Kasumi-1 (cell line): ENCODE data around the gene LDHD.
"Not testable (repeated sequence)": the region's sequence is repeated elsewhere in the genome, so short reads cannot be mapped to it uniquely, and the experiment has no call there.

Source experiments
- DNase-seq, 2 experiments: peaks; one replicate each; lab custom pipeline; 2025; lab: John Stamatoyannopoulos, UW

LDHD gene

DNA sequence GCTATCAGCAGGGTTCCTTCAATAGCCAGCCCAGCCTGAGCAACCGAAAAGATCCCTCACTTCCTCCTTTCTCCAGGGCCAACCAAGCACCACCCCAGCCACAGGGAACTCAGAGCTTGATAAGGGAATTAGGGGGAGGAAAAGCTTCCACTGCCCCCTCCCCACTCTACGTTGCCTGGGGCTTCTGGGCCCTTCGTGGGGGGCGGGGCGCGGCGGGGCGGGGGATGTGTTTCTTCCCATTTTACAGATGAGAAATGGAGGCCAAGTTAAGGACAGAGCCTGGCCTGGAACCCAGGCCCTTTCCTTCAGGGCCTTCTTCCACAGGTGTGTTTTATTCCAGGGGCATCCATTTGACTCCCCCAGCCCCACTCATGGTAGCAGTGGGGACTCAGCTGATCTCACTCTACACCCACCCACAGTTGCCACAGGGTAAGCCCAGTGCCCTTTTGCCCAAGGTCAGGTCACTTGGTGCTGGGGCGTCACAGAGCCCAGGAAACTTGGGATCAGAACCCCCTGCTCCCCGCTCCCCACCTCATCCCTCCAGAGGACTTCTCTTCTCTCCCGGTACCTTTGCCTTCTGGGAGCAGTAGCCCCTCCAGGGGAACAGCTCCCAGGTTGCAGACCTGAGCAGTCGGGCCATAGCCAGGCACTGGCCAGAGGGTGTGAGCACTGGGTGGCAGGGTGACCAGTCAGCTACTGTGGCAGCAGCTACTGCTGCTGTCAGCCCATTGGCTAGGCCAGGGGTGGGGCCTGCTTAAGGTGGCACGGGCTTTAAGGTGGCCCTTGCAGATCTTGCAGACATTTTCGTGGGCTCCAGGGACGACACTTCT is at the start of gene LDHD:
Gene LDHD, minus strand, starts transcription at position 700 of the 830 bp plus-strand sequence. Its CDS starts 60 bp downstream, at position 640.
- DNase-seq: peak; percentile 74 to 82

DNA sequence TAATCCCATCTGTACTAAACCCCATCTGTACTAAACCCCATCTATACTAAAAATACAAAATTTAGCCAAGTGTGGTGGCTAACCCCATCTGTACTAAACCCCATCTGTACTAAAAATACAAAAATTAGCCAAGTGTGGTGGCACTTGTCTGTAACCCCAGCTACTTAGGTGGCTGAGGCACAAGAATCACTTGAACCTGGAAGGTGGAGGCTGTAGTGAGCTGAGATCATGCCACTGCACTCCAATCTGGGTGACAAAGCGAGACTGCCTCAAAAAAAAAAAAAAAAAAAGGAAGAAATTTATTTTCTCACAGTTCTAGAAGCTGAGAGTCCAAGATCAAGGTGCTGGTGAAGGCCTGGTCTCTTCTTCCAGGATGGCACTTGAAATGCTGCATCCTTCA is 43.8 kb upstream of the LDHD start:
- DNase-seq: no peak

DNA sequence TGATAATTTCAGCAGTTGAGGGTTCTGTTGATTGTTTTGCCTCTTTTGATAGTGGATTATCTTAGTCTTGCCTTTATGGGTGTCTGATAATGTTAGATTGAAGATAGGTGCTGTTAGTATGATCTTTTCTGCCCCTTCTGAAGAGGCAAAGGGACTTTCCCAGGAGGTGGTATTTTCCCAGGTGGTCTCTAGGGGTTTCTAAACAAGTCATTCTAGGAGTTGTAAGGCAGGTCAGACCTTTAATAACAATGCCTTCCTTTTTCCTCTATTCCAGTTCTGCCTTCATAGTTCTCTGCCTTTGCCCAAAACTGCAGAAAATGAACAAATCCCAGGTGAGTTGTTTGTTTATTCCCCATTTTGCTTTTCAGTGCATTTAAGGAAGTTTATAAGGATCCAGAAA is 36.1 kb upstream of the LDHD start:
- no peak for DNase-seq

DNA sequence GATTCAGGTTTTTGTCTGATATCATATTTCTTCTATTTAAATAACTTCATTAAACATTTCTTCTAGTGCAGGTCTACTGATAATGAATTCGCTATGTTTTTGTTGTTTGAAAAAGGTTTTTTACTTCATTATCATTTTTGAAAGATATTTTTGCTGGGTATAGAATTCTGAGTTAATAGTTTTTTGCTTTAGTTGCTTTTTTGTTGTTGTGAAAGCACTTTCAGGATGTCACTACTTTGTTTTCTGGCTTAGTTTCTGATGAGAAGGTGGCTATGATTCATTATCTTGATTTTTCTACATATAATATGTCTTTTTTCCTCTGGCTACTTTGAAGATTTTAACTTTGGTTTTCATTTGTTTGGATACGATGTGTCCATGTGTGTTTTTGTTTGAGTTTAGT is 35.2 kb upstream of the LDHD start:
- DNase-seq: no peak

DNA sequence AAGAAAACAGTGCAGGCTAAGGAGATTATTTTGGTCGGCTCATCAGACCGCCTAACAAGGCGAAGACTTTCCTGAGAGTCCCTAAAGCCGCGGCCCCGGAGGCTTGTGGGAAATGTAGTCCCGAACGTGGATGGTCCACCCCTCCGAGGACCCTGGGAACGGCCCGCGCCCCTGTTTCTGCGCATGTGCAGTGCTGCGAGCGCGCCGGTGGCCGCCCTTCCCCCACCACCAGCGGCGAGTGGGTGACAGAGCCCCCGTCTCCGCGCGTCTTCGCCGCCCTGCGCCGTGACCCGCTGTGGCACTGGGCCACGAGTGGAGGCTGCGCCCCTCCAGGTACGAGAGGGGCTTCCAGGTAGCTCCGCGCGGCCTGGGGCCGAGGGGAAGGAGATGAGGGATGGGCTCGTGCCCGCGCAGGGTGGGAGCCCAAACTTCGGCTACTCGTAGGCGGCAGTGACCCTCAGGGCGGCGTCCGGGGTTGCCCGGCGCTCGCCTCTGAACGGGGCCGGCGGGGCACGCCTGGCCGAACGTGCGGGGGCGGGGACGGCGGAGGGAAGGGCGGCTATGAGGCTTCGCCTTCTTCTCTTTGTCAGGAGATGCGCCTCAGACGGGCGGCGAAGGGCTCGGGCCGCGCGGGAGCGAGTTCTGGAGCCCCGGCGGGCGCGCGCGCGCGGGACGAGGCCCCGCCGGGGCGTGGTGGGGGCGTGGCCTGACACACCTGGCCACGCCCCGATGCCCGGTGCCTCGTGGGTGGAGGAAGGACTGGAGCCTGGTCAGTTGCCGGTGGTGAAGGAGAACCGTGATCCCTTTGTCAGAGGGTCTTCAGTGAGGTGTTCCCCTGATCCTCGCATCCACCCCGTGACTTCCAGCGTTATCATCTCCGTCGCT is 32.0 kb upstream of the LDHD start, which contains the start of gene ZFP1:
Gene ZFP1, plus strand, starts transcription at position 214 of the 885 bp plus-strand sequence. CDS start 4,428 bp downstream, outside the sequence.
- DNase-seq: peak; percentile 90 to 92

DNA sequence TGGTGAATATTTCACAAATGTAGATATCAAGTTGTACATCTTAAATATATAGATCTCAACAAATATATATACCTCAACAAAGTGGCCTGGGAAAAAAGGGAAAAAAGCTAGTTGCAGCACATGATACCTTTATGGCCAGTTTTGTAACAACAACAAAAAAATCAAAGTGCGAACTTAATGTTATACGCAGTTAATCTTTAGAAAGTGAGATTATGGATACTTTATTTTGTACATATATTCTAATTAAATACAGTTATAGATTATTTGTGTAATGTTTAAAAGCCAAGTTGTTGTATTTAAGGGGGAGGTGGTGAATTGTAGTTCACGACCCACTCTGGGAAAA is 31.4 kb upstream of the LDHD start:
- no peak for DNase-seq

- DNase-seq: no peak
Measured at GRCh38 chr16:75143941-75144340, 27.4 kb upstream of the LDHD start.

DNA sequence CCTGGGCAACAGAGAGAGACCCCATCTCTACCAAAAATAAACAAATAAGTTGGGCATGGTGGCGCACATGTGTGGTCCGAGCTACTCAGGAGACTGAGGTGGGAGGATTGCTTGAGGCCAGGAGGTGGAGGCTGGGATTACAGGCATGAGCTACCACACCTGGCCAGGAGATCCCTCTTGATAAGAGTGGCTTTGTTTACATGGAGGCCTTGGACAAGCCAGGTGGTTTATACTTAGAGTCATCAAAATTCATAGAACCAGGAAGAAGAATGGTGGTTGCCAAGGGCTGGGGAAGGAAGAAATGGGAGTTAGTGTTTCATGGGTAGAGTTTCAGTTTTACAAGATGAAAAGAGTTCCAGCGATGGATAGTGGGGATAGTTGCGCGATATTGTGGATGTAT is 22.9 kb upstream of the LDHD start:
- DNase-seq: no peak

DNA sequence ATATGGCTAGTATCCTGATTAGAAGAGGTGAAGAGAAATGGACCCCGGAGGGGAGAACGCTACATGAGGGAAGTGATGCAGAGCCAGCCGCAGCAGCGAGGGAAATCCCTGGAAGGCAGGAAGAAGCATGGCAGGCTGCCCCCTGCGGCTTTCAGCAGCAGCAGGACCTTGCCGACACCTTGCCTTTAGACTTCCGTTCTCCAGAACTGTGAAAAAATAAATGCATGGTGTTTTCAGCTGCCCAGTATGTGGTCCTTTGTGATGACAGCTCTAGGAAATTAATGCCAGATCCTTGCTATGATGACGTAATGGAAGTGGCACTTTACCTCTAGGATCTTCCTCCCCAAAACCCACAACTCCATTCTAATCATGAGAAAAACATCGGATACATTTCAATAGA is 22.1 kb upstream of the LDHD start:
- peak; percentile 26 to 54 for DNase-seq

DNA sequence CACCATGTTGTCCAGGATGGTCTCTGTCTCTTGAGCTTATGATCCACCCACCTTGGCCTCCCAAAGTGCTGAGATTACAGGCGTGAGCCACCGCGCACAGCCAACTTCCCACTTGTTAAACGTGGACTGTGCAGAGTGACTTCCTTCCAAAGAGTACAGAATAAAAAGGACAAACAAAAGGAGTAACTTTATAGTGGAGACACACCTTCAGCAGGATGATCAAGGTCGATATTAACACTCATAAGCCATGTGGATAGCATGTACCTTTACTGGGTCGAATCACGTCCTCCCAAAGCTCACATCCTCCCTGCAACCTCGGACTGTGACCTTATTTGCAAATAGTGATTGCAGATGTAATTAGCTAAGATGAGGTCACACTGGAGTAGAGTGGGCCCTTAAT is 21.7 kb upstream of the LDHD start:
- no peak for DNase-seq

- DNase-seq: no peak
Measured at GRCh38 chr16:75131081-75131480, 14.5 kb upstream of the LDHD start.

DNA sequence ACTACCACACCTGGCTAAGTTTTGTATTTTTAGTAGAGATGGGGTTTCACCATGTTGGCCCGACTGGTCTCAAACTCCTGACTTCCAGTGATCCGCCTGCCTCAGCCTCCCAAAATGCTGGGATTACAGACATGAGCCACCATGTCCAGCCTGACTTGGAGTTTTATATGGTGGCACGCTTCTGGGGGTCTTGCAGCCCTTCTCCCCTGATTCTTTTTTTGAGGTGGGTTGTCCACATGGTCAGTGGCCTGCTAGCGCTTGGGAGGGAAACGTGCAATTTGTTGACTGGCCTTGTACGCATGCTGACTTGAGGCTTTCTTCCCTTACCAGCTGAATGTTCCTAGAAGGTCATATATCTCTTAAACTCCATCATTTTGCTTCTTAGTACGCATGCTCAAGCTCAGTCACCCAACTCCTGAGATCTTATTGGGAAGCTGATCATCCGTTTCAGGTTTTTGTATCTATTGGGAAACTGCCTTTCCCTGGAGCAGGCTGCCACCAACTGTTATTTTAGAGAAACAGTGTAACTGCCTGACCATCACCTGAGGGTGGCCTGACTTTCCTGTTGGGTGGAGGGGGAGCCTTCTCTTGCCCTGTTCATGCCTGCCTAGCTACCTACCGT is 13.7 kb upstream of the LDHD start:
- DNase-seq: no peak

- not testable (repeated sequence) for DNase-seq
Measured at GRCh38 chr16:75129421-75130149, 13.0 kb upstream of the LDHD start.

- DNase-seq: no peak
Measured at GRCh38 chr16:75127713-75128415, 11.3 kb upstream of the LDHD start.

DNA sequence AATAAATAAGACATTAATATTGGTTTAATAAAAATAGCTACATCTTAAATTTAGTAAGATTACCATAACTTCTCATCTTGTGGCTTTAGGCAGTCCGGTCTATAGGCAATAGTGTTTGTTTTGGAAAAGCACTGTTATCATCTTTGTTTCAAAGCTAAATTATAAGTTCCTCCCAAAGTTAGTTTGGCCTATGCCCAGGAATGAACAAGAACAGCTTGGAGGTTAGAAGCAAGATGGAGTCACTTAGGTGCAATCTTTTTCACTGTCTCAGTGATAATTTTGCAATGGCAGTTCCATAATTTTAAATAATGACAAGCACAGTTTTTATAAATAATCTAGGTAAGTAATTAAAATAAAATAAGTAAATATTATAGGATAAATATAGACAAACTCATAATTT is 6.0 kb upstream of the LDHD start:
- no peak for DNase-seq

GRCh38 chr16:75121949-75122568 is 5.5 kb upstream of the LDHD start:
- DNase-seq: no peak

GRCh38 chr16:75120253-75120652 is 3.7 kb upstream of the LDHD start:
- DNase-seq: no peak

DNA sequence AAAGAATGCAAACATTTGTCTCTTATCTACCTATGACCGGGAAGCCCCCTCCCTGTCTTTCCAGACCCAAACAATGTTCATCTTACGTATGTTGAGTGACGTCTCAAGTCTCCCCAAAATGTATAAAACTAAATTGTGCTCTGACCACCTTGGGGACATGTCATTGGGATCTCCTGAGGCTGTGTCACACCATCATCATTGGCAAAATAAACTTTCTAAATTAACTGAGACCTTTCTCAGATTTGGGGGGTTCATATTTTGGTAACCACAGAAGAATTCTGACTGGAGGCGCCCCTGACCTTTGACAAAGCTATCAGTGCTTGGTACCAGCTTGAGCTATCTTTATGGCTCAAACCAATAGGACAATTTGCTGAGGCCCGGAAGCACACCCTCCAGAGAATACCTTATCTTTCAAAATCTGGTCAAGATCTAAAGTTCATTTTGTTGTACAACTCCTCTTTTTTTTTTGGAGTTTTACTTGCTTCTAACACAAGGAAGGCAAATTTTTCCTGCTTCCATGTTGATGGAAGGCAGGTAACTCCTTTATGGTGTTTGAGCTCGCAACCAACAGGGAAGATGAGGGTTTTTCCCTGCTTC is 2.5 kb upstream of the LDHD start:
- no peak for DNase-seq

GRCh38 chr16:75116911-75117245 is 298 bp upstream of the LDHD start:
- no peak for DNase-seq
